IPS-NIHi7 (cell line): ENCODE data around the gene NOTO.
"Not testable (repeated sequence)": the region's sequence is repeated elsewhere in the genome, so short reads cannot be mapped to it uniquely, and the experiment has no call there.

ENCODE experiments used
- DNase-seq: peaks from one replicate; pipeline ENCODE4 v3.0.0; 2012; ENCODE audit warnings: mixed read lengths; ENCODE audit errors: extremely low spot score

NOTO gene

GRCh38 chr2:73202156-73203054 is at the start of gene NOTO:
Gene NOTO, plus strand, starts transcription at chr2:73202574. Its CDS starts 93 bp downstream, at chr2:73202667.
- peak; percentile 71 for DNase-seq

GRCh38 chr2:73156539-73157124 is 45.7 kb upstream of the NOTO start:
- DNase-seq = peak; percentile 86

DNA sequence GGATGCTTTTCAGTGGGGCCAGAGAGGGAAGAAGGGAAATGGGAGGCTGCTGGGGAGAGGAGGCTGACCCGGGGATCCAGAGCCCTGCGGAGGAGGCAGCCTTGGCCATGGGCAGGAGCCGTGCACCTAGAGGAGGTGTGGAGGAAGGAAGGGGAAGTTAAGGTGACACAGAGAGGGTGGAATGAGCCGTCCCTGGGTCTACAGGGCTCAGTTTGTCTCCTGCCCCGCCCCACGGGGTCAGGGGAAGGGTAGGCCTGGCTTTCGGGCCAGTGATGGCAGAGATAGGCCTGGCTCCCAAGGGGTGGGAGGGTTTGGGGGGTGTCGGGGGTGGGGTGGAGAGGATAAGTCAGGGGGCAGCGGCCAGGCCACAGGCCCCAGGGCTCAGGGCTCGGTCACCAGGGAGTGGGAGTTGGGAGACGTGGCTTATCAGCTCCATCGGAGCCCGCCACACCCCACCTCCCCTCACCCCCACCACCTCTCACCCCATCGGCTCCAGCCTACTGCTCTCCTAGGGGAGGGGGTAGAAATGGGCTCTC is 39.5 kb upstream of the NOTO start:
- DNase-seq = no peak

DNA sequence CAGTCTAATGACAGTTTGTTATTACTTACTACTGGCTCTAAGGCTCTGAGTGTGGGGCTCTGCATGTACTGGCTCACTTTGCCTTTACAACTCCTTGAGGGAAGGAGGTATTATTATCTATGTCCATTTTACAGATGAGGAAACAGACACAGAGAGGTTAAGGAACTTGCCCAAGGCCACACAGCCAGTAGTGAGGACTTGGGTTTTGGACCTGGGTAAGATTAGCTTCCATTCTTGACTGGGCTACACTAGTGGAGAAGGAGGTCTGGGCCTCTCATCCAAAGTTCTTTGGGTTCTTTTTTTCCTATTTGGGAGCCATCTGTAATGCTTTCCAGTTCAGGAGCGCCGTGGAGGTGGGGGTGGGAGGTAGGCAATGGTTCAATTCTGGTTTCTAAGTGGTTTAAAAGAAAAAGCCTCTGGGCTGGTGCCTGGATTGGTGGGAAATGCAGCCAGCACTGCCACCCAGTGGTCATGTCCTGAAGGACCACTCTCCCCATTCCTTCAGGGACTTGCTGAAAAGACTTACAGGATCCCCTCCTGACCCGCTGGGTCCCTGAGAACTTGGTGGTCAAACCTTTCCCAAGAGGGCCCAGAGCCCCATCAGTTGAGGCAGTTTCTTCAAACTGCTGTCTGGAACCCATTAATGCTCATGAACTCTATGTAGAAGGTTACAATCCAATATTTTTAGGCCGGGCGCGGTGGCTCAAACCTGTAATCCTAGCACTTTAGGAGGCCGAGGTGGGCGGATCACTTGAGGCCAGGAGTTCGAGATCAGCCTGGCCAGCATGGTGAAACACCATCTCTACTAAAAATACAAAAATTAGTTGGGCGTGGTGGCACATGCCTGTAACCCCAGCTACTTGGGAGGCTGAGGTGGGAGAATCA is 38.6 kb upstream of the NOTO start:
- peak; percentile 87 for DNase-seq

GRCh38 chr2:73165978-73166377 is 36.4 kb upstream of the NOTO start:
- not testable (repeated sequence) for DNase-seq

DNA sequence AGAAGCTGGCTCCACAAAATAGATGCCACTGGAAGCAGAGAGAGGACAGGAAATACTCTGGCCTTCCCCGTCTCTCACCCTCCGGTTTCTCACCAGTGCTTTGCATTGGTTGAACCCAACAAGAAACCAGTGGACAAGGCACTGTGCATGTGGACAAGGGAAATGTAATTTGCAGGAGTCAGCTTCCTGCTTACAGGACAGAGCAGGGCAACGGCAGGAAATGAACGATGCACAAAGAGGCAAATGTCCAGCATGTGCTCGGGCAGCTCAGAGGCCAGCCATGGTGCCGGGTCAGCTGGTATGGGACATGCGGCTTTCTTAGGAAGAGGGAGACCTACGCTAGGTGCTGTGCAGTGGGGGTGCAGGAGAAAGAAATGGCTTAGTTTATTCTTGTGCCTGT is 35.6 kb upstream of the NOTO start:
- DNase-seq = not testable (repeated sequence)

DNA sequence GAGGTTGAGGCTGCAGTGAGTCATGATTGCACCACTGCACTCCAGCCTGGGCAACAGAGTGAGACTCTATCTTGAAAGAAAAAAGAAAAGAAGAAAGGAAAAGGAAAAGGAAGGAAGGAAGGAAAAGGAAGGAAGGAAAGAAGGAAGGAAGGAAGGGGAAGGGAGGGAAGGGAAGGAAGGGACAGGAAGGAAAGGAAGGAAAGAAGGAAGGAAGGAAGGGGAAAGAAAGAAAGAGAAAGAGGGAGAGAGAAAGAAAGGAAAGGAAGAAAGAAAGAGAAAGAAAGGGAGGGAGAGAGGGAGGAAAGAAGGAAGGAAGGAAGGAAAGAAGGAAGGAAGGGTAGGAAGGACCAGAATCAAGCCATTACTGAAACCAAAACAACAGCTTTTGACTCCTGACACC is 34.0 kb upstream of the NOTO start:
- DNase-seq = not testable (repeated sequence)

- DNase-seq = not testable (repeated sequence)
These were observed 32.0 kb upstream of the NOTO start for GRCh38 chr2:73170341-73170740.

DNA sequence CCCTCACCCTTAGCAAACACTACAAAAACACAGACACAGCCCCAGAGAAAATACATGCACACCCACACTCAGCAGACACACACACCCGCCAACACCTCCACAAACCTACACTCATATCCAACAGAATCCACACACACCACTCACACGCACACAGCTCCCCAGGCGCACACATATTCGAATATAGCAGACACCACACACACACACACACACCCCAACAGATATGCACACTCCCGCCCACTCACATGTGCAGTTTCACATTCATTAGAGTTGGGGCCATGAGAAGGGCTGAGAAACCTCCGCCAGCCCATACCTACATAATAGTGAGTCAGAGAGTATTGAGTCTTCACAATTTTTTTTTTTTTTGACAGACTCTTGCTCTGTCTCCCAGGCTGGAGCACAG is 29.4 kb upstream of the NOTO start:
- no peak for DNase-seq

DNA sequence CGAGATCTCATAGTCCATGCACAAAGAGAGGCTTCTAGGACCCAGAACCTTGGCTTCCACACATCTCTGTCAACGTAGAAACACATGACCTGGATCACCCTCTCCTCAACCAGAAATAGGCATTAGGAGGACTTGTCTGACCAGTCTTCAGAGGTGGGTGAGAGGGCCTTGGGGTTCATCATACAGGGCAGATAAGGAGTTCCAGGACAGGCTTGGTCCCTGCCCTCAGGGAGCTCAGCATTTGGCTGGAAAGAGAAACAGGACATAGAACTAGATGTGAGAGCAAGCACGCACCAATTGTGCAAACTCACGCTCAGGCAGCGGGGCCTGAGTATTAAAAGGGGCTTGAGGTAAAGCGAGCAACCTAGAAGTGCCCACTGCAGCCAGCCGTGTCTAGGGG is 28.6 kb upstream of the NOTO start:
- no peak for DNase-seq

GRCh38 chr2:73174244-73174643 is 28.1 kb upstream of the NOTO start:
- no peak for DNase-seq

- DNase-seq = no peak
These were observed 27.3 kb upstream of the NOTO start for GRCh38 chr2:73174941-73175662.

- DNase-seq = peak; percentile 69
These were observed 26.6 kb upstream of the NOTO start for GRCh38 chr2:73175663-73176204.

- DNase-seq = no peak
These were observed 26.0 kb upstream of the NOTO start for GRCh38 chr2:73176205-73176880.

GRCh38 chr2:73176881-73177644 is 25.3 kb upstream of the NOTO start:
- peak; percentile 95 for DNase-seq

GRCh38 chr2:73177645-73178255 is 24.6 kb upstream of the NOTO start:
- peak; percentile 45 for DNase-seq

DNA sequence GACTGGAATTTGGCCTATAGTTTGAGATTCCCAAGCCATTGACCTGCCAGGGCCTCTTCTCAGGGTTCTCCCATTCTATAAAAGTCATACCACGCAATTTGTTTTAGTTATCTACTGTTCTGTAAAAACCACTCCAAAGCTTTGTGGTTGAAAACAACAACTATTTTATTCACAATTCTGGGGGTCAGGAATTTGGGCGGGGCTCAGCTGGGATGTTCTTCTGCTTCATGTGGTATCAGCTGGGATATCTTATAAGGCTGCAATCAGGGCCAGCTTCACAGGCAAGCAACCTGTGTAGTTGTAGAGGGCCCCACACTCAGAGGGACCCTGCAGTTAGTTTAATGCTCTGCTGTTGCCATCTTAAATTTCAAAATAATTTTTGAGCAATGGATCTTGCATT is 16.4 kb upstream of the NOTO start:
- no peak for DNase-seq

DNA sequence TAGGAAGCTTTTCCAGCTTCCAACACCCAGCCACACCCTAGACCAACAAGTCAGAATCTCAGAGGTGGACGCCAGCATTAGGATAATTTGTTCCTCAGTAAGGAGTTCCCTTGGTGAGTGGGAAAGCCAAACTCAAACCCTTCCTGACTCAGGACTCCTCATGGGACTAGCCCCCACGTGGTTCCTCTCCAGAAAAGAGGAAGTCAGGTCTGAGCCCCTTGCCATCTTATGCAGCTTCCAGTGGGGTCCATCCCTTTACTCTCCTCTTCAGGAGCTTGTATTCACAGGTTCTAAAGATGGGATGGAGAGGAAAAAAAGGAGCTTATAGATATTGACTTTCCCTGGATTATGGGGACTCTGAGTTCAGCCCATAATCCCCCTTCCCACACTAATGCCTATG is 14.8 kb upstream of the NOTO start:
- DNase-seq = no peak

DNA sequence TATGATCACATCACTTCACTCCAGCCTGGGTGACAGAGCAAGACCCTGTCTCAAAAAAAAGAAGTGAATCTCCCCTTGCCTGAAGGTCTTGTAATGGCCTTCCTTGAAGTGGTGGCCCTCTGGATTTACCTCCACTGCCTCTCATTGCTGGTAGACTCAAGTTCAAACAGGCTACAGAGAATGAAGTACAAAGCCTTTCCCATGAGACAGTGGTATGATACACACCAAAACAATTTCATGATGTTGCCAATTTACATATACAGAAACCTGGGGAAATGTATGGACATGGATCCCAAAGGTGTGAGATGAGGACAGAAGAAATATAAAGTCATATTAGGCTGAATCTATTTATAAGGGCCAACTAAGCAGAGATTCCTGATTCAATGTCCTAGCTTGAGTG is 4.8 kb upstream of the NOTO start:
- DNase-seq = no peak
